Measurements from ENCODE around the gene URB1. TPM values are rescaled to one million over a fixed set of nuclear protein-coding genes. Genes with fewer than 3 reads are reported as not detected.

Gene URB1
- total RNA-seq, 4 donors from 2014 or later, result 6.4 to 8.7 (median 7.3) TPM

DNA sequence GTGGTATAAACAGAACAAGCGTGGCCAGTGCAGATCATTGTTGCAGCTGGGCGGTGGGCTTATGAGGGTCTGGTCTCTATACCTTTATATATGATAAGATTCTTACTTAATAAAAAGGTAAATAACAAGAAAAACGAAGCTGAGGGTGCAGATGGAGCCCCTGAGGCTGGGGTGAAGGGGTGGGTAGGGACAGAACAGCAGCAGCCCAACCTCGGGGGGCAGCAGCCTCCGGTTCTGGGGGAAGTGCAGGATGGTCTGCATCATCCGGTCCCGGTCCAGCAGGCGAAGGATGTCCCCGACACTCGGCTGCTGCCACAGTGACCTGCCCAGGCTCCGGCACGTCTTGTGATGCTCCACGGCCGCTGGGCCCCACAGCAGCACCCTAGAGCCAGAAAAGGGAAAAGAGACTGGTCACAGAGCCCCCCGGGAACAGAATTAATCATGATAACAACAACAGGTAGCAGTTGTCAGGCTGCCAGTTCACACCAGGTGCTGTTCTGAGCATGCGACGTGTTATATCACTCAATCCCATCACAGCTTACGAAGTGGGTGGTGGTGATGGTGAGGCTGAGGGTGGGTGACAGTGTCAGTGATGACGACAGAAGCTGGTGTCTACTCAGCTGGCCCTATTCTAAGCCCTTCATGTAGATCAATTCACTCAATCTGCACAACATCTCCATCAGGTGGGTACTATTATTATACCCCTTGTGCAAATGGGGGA, 58.7 kb downstream of the URB1 start:
- Histone ChIP-seq H3K4me1 (no peaks in the 10 kb centered on the region), H3K4me3 (no peak overlapping the region), H3K36me3 (peaks cover 1 to 17% (median 7%) of the 10 kb centered on the region in 4 donors), H3K9me3 (no peaks in the 10 kb centered on the region), H3K27ac (no peak overlapping the region), H3K27me3 (no peaks in the 10 kb centered on the region)
- in situ Hi-C loops (cut with MboI; ENCODE audit: low pct_ligation_motif_present in 1 of 4, low pct_unique_long_range_greater_than_20kb in 1 of 4, low sequenced_read_pairs in 3 of 4) (no loop called here), intact Hi-C loops (cut with DNase I; ENCODE audit: low total_unique reads) (no loop called here)
- no peak for TF ChIP-seq POLR2AphosphoS5 (IDR thresholded peaks at IDR 0.05)
- no peak for TF ChIP-seq EP300 (IDR thresholded peaks at IDR 0.05; ENCODE audit: low read depth)
- TF ChIP-seq, protein P1, sequence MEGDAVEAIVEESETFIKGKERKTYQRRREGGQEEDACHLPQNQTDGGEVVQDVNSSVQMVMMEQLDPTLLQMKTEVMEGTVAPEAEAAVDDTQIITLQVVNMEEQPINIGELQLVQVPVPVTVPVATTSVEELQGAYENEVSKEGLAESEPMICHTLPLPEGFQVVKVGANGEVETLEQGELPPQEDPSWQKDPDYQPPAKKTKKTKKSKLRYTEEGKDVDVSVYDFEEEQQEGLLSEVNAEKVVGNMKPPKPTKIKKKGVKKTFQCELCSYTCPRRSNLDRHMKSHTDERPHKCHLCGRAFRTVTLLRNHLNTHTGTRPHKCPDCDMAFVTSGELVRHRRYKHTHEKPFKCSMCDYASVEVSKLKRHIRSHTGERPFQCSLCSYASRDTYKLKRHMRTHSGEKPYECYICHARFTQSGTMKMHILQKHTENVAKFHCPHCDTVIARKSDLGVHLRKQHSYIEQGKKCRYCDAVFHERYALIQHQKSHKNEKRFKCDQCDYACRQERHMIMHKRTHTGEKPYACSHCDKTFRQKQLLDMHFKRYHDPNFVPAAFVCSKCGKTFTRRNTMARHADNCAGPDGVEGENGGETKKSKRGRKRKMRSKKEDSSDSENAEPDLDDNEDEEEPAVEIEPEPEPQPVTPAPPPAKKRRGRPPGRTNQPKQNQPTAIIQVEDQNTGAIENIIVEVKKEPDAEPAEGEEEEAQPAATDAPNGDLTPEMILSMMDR (IDR thresholded peaks at IDR 0.05), result no peak
- no peak for TF ChIP-seq POLR2A (IDR thresholded peaks at IDR 0.05)
- WGBS, 2 donors (ENCODE audit: low coverage in 1 of 2), result 94 to 97% methylated on average over 9 to 19 of the region's 19 CpGs
- no peak for DNase-seq

DNA sequence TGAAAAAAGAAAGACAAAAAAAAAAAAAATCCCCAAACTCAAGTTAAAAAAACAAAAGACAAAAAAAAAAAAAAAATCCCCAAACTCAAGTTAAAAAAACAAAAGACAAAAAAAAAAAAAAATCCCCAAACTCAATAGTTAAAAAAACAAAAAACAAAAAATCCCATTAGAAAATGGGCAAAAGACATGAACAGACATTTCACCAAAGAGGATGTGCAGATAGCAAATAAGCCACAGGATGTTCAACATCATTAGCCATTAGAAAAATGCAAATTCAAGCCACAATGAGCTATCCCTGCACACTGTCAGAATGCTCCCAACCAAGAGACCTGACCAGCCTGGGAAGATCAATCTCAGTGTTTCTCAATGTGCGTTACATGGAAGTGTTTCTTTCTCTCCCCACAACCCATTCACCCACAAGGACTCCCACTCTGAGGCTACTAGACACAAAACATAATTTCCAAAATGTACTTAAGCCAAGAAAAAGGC, 60.3 kb downstream of the URB1 start:
- H3K36me3 ChIP-seq, result peaks cover 0 to 10% (median 5%) of the 10 kb centered on the region in 4 donors
- H3K9me3 ChIP-seq, result no peaks in the 10 kb centered on the region
- H3K27ac ChIP-seq, result no peak overlapping the region
- no peaks in the 10 kb centered on the region for H3K27me3 ChIP-seq
- TF ChIP-seq, protein P1 (IDR thresholded peaks at IDR 0.05), result no peak
- no peak for TF ChIP-seq POLR2A (IDR thresholded peaks at IDR 0.05)
- no peak for TF ChIP-seq POLR2AphosphoS5 (IDR thresholded peaks at IDR 0.05)
- no peak for TF ChIP-seq EP300 (IDR thresholded peaks at IDR 0.05; ENCODE audit: low read depth)
- H3K4me3 ChIP-seq, result no peak overlapping the region
- in situ Hi-C loops (cut with MboI; ENCODE audit: low pct_ligation_motif_present in 1 of 4, low pct_unique_long_range_greater_than_20kb in 1 of 4, low sequenced_read_pairs in 3 of 4) (no loop called here), intact Hi-C loops (cut with DNase I; ENCODE audit: low total_unique reads) (no loop called here)
- DNase-seq, result no peak
- H3K4me1 ChIP-seq, result no peaks in the 10 kb centered on the region
- 80 to 88% methylated on average over 1 of the region's 1 CpG for WGBS, 2 donors (ENCODE audit: low coverage in 1 of 2)

DNA sequence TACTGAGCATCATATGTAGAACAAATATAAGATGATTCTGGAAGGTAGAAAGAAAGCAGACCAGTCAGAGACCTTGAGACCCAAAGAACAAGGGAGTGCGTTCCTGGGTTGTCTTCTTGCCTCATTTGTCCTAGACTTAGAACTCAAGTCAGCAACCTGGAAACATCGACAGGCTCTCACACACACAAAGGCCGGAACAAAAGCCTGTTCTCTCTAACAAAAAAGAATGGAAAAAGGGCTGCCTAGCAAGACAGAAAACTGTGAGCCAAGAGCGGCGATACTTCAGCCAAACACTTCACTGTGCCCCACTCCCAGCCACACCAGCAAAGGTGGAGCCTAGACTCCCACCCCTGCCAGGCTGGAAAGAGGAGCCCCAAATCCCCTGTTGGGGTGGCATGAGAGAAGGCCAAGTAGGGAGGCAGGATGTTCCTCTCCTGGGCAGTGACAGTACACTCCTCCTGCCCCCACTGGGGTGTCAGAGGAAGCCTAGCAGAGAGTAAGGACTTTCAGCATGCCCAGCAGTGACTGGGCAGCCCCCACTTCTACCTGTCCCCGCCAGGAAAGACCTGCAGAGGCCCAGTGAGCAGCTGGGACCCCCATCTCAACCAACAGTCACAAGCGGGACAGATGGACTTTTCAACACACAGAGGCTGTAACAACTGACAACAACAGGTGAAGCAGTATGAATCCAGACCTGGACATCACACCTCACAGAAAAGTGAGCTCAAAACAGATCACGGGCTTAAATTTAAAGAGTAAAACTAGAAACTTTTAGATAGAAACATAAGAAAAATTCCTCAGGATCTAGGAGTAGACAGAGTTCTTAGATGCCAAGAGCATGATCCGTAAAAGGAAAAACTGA, 61.1 kb downstream of the URB1 start:
- Histone ChIP-seq H3K4me1 (no peaks in the 10 kb centered on the region), H3K36me3 (peaks cover 0 to 11% (median 4%) of the 10 kb centered on the region in 4 donors), H3K27ac (no peak overlapping the region), H3K27me3 (no peaks in the 10 kb centered on the region), H3K9me3 (no peaks in the 10 kb centered on the region), H3K4me3 (no peak overlapping the region)
- TF ChIP-seq POLR2A (IDR thresholded peaks at IDR 0.05) (no peak), POLR2AphosphoS5 (IDR thresholded peaks at IDR 0.05) (no peak), EP300 (IDR thresholded peaks at IDR 0.05; ENCODE audit: low read depth) (no peak)
- TF ChIP-seq, protein P1 (IDR thresholded peaks at IDR 0.05), result no peak
- no peak for DNase-seq
- intact Hi-C loops (cut with DNase I; ENCODE audit: low total_unique reads) (no loop called here), in situ Hi-C loops (cut with MboI; ENCODE audit: low pct_ligation_motif_present in 1 of 4, low pct_unique_long_range_greater_than_20kb in 1 of 4, low sequenced_read_pairs in 3 of 4) (no loop called here)
- WGBS, 2 donors (ENCODE audit: low coverage in 1 of 2), result 95 to 97% methylated on average over 6 to 9 of the region's 9 CpGs

DNA sequence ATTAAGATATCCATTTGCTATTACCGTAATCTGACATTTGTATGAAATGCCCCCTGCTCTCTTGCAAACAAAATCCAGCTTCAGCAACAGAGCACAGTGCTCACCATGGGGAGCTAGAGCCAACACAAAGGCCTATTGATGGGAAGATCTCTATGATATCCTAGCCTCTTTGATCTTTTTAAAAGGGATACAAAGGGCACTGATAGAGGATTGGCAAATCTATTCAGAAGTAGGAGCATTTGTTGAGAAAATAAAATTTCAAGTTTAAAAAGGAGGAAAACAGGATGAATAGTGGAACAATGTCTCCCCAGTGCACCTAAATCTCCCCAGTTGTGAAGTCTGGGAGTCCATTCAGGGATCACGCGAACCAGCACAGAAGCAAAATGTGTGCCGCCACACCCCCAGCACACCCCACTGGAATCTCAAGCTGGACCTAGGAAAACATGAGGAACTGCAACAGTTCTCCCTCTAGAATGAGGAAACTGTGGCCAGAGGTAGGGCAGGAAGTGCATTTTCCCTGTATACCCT, 62.0 kb downstream of the URB1 start:
- intact Hi-C loops (cut with DNase I; ENCODE audit: low total_unique reads) (no loop called here), in situ Hi-C loops (cut with MboI; ENCODE audit: low pct_ligation_motif_present in 1 of 4, low pct_unique_long_range_greater_than_20kb in 1 of 4, low sequenced_read_pairs in 3 of 4) (no loop called here)
- Histone ChIP-seq H3K36me3 (peaks cover 0 to 16% (median 7%) of the 10 kb centered on the region in 4 donors), H3K9me3 (no peaks in the 10 kb centered on the region), H3K27ac (peak overlapping the region in 1 of 4 donors; percentile 78), H3K4me1 (no peaks in the 10 kb centered on the region), H3K27me3 (no peaks in the 10 kb centered on the region), H3K4me3 (no peak overlapping the region)
- 89 to 90% methylated on average over 3 to 4 of the region's 4 CpGs for WGBS, 2 donors (ENCODE audit: low coverage in 1 of 2)
- TF ChIP-seq POLR2AphosphoS5 (IDR thresholded peaks at IDR 0.05) (no peak), EP300 (IDR thresholded peaks at IDR 0.05; ENCODE audit: low read depth) (no peak), POLR2A (IDR thresholded peaks at IDR 0.05) (no peak)
- TF ChIP-seq, protein P1 (IDR thresholded peaks at IDR 0.05), result no peak
- DNase-seq, result no peak

Measured in transverse colon (tissue), 4 donors.